ENCODE measurements around the gene SYCP3.

Gene SYCP3

DNA sequence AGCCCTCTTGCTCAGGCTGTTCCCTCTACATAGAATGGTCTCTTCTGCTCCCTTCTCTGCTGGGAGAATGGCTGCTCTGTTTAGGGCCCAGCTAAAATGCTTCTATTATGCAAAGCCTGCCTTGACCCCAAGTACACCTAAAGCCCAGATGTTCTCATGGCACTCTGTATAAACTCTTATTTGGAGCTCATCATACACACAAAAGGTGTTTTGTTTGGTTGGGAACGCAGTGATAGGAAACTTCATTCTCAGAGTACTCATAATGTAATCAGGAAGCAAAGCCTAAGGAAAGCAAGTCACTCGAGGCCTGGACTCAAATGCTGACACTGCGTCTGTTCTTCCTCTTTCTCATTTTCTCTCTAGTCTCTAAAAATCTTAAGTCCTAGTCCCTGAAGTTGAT is 38.2 kb upstream of the SYCP3 start:
- TF ChIP-seq, protein P1, sequence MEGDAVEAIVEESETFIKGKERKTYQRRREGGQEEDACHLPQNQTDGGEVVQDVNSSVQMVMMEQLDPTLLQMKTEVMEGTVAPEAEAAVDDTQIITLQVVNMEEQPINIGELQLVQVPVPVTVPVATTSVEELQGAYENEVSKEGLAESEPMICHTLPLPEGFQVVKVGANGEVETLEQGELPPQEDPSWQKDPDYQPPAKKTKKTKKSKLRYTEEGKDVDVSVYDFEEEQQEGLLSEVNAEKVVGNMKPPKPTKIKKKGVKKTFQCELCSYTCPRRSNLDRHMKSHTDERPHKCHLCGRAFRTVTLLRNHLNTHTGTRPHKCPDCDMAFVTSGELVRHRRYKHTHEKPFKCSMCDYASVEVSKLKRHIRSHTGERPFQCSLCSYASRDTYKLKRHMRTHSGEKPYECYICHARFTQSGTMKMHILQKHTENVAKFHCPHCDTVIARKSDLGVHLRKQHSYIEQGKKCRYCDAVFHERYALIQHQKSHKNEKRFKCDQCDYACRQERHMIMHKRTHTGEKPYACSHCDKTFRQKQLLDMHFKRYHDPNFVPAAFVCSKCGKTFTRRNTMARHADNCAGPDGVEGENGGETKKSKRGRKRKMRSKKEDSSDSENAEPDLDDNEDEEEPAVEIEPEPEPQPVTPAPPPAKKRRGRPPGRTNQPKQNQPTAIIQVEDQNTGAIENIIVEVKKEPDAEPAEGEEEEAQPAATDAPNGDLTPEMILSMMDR (IDR thresholded peaks at IDR 0.05; ENCODE audit: low read depth, low read length, missing control alignments) = no peak
- in situ Hi-C loops (cut with HindIII; ENCODE audit: low pct_ligation_motif_present, low sequenced_read_pairs) = no loop called here
- DNase-seq = no peak
- no peak overlapping the region for H3K27ac ChIP-seq
- H3K4me3 ChIP-seq (ENCODE audit: low read depth, low read length) = no peak overlapping the region
- H3K36me3 ChIP-seq (replicated peaks) = no peaks in the 10 kb centered on the region
- no peaks in the 10 kb centered on the region for H3K27me3 ChIP-seq (replicated peaks)

DNA sequence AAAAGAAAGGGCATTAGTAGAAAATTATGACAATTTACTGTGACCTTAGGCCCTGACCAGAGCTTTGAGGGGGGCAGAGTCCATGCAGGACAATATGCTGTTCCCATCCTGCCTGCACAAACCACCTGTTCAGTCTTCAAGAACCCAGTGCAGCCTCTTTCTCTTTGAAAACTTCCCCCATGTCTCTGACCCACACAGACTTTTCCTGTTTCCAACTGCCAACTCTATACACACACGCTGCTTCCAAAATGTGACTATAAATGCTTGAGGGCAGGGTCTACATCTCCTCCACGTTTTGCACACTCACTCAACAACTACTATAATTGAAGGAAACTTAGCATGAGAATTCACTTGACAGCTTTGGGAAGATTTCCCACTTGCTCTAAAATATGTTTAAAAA is 36.6 kb upstream of the SYCP3 start:
- DNase-seq = no peak
- in situ Hi-C loops (cut with HindIII; ENCODE audit: low pct_ligation_motif_present, low sequenced_read_pairs) = no loop called here
- TF ChIP-seq, protein P1 (IDR thresholded peaks at IDR 0.05; ENCODE audit: low read depth, low read length, missing control alignments) = no peak
- H3K27me3 ChIP-seq (replicated peaks) = no peaks in the 10 kb centered on the region
- no peaks in the 10 kb centered on the region for H3K36me3 ChIP-seq (replicated peaks)
- no peak overlapping the region for H3K27ac ChIP-seq
- H3K4me3 ChIP-seq (ENCODE audit: low read depth, low read length) = no peak overlapping the region

DNA sequence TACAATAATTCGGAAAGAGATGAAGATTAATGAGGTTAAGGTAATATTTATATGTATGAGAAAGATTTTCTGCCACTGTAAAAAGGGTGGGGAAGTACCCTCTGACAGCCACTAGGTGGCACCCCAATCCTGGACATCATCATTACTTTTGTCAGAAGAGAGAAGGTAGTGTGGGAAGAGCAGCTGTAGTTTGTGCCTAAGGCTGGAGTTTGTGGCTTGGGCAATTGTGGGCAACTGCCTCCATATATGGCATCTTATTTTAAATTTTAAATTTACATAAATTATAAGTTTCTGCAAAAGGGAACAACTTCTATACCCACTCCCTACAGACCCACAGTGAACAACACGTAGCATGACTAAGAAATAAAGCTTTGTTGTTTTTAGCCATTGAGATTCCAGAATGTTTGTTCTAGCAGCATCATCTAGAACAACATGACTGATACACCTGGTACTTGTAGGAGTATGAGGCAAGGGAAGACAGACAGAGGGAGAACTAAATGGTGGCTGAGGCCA is 34.4 kb upstream of the SYCP3 start:
- H3K27me3 ChIP-seq (replicated peaks) = no peaks in the 10 kb centered on the region
- no peak overlapping the region for H3K4me3 ChIP-seq (ENCODE audit: low read depth, low read length)
- DNase-seq = peak; percentile 56
- no peak overlapping the region for H3K27ac ChIP-seq
- H3K36me3 ChIP-seq (replicated peaks) = peaks cover 9% of the 10 kb centered on the region
- in situ Hi-C loops (cut with HindIII; ENCODE audit: low pct_ligation_motif_present, low sequenced_read_pairs) = no loop called here
- TF ChIP-seq, protein P1 (IDR thresholded peaks at IDR 0.05; ENCODE audit: low read depth, low read length, missing control alignments) = peak; percentile 89

DNA sequence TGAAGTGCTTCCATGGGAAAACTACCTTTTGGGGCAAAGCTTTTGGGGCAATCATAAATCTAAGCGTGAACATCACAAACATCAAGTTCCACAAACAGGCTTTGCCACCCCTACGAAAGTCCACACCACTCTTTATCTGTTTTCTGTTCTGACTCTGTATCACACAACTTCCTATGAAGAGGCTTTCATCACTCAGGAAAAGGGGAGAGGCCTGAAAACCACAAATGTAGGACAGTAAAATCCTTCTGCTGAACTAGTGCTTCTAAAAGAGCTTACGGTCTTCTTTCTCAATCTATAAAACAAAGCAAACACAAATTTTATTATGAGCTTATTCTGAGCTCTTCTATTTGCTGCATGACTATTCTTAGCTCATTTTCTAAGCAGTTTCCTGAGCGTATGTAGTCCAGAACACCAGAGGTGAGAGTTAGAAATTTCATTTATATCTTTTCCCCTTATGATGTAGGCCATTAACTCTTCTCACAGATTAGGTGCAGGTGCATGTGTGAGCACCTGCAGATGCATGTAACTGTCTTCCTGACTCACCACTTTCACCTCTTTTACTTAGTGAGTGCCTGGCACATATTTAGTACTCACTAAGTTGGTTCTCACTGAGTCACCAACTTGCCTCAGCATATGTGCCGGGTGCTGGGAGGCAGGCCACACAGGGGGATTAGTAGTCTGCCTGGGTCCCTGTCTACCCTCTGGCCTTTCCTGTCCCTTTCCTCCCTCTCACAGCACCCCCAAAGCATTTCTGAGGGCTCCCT is 32.9 kb upstream of the SYCP3 start:
- TF ChIP-seq, protein P1 (IDR thresholded peaks at IDR 0.05; ENCODE audit: low read depth, low read length, missing control alignments) = no peak
- H3K4me3 ChIP-seq (ENCODE audit: low read depth, low read length) = no peak overlapping the region
- no peaks in the 10 kb centered on the region for H3K27me3 ChIP-seq (replicated peaks)
- H3K36me3 ChIP-seq (replicated peaks) = peaks cover 9% of the 10 kb centered on the region
- in situ Hi-C loops (cut with HindIII; ENCODE audit: low pct_ligation_motif_present, low sequenced_read_pairs) = no loop called here
- no peak overlapping the region for H3K27ac ChIP-seq
- DNase-seq = no peak

DNA sequence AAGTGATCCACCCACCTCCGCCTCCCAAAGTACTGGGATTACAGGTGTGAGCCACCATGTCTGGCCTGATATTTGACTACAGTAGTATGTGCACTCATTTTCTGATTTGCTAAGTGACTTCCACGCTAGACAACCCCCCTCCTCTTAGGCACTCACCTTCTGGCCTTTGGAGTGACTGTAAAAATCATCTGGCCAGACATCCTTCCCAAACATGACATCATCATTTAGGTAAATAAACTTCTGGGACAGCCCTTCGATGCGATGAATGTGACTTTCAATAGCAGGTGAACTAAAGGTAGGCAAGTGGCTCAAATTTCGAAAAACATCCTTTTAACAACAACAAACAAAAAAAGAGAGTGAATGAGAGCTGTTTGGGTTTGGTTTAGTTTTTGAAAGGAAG is 30.6 kb upstream of the SYCP3 start:
- TF ChIP-seq, protein P1 (IDR thresholded peaks at IDR 0.05; ENCODE audit: low read depth, low read length, missing control alignments) = no peak
- in situ Hi-C loops (cut with HindIII; ENCODE audit: low pct_ligation_motif_present, low sequenced_read_pairs) = no loop called here
- Histone ChIP-seq H3K36me3 (replicated peaks) (peaks cover 11% of the 10 kb centered on the region), H3K4me3 (ENCODE audit: low read depth, low read length) (no peak overlapping the region), H3K27ac (no peak overlapping the region), H3K27me3 (replicated peaks) (no peaks in the 10 kb centered on the region)
- no peak for DNase-seq

DNA sequence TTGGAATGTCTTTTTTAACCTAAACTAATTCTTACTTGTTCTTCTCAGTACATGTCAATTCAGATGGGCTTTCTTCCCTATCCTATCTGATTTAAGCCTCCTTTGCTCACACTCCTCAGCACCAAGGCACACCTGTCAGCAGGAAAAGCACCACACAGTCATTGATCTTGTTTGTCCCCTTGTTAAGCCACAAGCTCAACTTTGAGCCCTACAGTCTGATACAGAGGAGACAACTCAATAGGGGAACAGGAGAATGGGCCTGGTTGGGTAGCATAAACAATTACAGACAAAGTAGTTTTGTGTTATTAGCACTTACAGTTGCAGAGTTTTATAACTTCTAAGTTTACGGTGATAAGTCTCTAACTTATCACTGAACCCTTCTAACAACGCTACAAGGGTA is 29.5 kb upstream of the SYCP3 start:
- TF ChIP-seq, protein P1 (IDR thresholded peaks at IDR 0.05; ENCODE audit: low read depth, low read length, missing control alignments) = no peak
- no peak for DNase-seq
- H3K4me3 ChIP-seq (ENCODE audit: low read depth, low read length) = no peak overlapping the region
- in situ Hi-C loops (cut with HindIII; ENCODE audit: low pct_ligation_motif_present, low sequenced_read_pairs) = no loop called here
- H3K27me3 ChIP-seq (replicated peaks) = no peaks in the 10 kb centered on the region
- H3K27ac ChIP-seq = no peak overlapping the region
- peaks cover 11% of the 10 kb centered on the region for H3K36me3 ChIP-seq (replicated peaks)
